GM11168 (cell line): Measurements from ENCODE around the gene GOLGA6L6.
"Not testable (repeated sequence)": the region's sequence is repeated elsewhere in the genome, so short reads cannot be mapped to it uniquely, and the experiment has no call there.

Source experiments
- in situ Hi-C: fragments of 300-500 bp; cut with MboI; formaldehyde crosslinking; loops from one replicate; pipeline ENCODE4 v1.12.0; 2022; ENCODE audit warnings: low sequenced_read_pairs; ENCODE audit not compliant: unreplicated experiment

GOLGA6L6 gene, protein sequence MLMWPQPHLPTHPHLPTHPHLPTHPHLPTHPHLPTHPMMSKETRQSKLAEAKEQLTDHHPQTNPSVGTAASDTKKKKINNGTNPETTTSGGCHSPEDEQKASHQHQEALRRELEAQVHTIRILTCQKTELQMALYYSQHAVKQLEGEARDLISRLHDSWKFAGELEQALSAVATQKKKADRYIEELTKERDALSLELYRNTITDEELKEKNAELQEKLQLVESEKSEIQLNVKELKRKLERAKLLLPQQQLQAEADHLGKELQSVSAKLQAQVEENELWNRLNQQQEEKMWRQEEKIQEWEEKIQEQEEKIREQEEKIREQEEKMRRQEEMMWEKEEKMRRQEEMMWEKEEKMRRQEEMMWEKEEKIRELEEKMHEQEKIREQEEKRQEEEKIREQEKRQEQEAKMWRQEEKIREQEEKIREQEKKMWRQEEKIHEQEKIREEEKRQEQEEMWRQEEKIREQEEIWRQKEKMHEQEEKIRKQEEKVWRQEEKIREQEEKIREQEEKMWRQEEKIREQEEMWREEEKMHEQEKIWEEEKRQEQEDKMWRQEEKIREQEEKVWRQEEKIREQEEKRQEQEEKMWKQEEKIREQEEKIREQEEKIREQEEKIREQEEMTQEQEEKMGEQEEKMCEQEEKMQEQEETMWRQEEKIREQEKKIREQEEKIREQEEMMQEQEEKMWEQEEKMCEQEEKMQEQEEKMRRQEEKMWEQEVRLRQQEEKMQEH

DNA sequence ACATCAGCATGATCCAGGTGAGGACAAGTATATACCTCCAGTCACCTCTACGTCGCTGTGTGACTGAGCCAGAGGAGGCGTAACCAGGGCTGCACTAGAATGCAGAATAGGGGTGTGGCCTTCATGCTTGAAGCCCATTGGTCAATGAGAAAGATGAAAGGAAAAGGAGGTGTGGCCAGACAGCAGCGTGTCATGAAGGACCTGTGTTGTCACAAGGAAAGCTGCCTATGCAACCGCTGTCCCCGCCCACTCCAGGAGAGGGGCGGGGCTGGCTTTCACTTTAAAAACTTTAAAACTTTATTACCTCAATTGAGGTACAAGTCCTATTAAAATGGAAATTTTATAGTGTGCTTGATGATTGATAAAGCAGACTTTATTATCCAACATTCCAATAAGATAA is at the start of gene GOLGA6L6:
Gene GOLGA6L6, minus strand, starts transcription at position 101 of the 400 bp plus-strand sequence. Its CDS starts 91 bp downstream, at position 10.
- in situ Hi-C loops = not testable (repeated sequence)

DNA sequence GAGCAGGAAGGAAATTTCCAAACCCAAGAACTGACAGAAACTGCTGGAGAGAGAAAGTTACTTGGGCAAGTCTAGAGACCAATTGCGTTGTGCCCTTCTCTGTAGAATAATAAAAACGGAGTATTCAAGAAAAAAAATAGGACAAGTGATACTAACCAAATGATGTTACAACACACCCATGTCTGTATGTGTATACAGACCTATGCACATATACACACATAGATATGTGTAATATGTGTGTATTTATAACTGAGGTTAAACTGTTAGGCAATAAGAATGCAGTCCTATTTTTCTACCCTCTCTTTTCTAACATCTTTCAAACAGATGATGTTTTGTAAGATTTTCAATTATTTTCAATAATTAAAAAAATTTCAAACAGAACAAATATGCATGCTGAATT is 48.5 kb upstream of the GOLGA6L6 start:
- in situ Hi-C loops = not testable (repeated sequence)

DNA sequence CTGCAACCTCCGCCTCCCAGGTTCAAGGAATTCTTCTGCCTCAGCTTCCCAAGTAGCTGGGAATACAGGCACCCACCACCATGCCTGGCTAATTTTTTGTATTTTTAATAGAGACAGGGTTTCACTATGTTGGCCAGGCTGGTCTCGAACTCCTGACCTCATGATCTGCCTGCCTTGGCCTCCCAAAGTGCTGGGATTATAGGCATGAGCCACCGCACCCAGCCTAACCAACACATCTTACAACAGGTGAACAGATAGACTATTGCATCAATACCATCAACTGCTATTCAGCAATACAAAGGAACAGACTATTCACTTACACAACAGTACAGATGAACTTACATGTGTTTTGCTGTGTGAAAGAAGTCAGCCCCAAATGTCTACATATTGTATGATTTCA is 45.2 kb upstream of the GOLGA6L6 start:
- in situ Hi-C loops = not testable (repeated sequence)

DNA sequence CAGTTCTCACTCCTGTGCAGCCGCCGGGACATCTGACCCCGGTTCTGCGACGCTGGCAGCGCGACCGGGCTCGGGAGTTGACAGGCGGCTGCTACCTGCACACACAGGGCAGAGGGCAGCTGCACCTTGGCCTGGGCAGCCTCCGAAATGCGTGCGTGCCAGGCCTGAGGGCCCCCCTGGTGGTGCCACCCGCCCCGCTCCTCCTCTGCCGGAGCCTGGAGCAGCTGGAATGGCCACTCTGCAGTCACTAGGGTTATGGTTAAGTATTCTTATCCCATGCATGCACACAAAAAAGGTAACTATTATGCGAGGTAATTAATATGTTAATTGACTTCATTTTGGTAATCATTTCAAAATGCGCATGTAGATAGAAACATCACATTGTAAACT is 41.1 kb upstream of the GOLGA6L6 start:
- in situ Hi-C loops = not testable (repeated sequence)

DNA sequence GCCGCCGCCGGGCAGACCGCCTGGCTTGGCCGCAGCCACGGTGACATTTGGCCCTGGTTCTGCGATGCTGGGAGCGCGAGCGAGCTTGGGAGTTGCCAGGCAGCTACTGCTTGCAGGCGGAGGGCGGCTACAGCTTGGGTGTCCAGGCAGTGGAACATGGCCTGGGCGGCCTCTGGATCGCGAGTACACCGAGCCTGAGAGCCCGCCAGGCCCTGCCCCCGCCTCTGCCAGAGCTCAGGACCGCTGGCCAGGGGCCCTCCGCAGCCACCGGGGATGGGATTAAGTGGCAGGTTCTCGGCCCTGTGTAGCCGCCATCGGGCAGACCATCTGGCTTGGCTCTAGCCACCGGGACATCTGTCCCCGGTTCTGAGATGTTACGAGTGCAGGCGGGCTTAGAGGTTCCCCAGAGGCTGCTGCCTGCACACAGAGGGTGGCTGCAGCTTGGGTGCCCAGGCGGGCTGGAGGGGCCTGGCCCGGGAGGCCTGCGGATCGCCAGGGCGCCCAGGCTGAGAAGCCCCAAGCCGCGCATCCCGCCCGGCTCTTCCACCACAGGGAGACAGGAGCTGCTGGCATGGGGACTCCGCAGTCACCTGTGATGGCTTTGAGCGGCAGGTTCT is 40.6 kb upstream of the GOLGA6L6 start:
- in situ Hi-C loops = not testable (repeated sequence)

DNA sequence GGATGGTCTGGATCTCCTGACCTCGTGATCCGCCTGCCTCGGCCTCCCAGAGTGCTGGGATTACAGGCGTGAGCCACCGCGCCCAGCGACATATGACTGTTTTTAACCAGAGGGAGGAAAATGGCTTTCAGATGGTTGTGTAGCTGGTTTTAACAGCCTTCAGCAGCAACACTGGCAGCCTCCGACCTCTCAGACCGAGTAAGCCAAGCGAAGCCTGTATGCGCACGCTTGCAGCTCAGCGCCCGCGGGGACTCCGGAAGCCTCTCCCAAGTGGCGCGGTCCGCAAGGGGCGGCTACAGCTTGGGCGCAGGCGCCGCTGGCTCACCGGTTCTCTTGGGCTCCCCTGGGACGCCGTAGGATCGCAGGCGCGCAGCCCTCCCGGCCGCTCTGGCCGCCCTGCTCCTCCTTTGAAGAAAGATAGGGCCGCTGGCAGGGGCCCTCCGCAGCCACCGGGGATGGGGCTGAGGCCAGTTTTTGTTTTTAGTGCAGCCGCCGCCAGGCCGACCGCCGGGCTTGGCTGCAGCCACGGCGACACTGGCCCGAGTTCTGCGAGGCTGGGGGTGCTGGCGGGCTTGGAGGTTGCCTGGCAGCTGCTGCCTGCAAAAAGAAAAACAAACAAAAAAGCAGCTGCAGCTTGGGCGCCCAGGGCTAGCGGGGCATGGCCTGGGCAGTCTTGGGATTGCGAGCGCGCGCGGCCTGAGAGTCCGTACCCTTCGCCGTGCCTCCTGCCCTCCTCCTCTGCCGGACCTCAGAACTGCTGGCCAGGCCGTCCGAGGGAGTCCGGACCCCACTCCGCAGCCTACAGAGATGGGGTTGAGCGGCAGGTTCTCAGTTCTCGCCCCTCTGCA is 39.9 kb upstream of the GOLGA6L6 start:
- in situ Hi-C loops = not testable (repeated sequence)

DNA sequence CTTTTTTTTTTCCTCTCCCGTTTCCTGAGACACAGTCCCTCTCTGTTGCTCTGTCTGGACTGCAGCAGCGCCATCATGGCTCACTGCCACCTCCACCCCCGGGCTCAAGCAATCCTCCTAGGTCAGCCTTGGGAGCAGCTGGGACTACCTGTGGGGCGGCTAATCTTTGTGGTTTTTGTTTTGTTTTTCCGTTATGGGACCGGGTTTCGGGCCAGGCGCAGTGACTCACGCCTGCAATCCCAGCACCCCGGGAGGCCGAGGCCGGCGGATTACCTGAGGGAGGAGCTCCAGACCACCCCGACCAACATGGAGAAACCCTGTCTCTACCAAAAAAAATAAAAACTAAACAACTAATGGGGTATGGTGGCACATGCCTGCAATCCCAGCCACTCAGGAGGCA is 38.1 kb upstream of the GOLGA6L6 start:
- in situ Hi-C loops = not testable (repeated sequence)

DNA sequence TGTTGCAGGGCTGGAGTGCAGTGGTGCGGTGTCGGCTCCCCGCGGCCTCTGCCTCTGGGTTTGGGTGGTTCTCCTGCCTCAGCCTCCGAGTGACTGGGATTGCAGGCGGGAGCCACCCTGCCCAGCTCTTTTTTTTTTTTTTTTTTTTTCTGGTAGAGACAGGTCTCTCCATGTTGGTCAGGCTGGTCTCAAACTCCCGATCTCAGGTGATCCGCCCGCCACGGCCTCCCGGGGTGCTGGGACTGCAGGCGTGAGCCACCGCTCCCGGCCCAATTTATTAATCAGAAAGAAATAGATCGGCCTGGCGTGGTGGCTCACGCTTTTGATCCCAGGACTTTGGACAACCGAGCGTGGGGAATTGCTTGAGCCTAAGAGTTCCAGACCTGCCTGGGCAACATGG is 9.7 kb upstream of the GOLGA6L6 start:
- in situ Hi-C loops = not testable (repeated sequence)

DNA sequence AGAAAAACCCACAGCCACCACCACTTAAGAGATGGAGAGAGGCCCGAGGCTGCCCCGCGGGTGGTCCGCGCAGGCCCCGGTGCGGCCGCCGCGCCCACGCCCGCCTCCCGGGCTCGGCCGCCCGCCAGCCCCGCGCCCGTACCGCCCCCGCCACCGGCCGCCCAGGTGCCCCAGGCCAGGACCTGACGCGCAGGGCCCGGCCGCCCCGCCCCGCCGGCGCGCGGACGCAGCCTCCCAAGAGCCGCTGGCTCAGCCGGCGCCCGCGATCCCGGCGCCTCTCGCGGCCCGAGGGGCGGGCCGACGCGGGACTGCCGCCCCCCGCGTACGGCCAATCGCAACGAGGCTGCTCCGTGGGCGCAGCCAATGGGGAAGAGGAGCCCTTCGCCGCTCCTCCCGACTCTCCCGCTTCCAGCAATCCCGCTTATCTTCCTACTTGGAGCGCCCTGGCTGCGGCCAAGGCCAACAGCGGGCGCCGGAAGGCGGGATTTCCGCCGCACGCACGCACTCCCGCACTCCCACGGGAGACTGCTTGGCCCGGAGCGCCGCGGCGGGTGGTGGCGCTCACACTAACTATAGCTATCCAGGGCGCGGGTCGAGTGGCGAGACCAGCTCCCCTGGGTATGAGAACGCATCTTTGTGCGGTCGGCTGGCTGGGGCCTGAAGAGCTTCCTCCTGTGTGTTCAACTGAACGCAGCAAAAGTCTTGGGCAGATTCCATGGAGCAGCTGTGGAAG is 35.5 kb downstream of the GOLGA6L6 start:
- in situ Hi-C loops = not testable (repeated sequence)

DNA sequence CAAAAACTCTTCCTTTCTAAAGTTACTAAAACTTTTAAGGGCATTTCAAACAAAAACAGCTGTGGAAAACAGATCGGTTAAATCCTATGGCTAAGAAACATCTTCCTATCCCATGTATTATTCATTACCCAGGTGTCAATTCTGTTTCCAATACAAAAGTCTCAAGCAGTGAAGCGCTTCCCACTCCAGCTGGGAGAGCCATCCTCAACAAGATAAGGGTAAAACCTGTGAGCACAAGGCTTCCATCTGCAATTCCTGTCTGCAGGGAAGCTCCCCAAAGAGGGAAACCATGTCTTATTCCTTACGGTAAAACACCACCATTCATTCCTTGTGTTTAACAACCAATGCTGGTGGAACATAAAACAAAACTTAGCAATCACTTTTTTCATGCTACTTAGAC is 38.8 kb downstream of the GOLGA6L6 start:
- in situ Hi-C loops = not testable (repeated sequence)

DNA sequence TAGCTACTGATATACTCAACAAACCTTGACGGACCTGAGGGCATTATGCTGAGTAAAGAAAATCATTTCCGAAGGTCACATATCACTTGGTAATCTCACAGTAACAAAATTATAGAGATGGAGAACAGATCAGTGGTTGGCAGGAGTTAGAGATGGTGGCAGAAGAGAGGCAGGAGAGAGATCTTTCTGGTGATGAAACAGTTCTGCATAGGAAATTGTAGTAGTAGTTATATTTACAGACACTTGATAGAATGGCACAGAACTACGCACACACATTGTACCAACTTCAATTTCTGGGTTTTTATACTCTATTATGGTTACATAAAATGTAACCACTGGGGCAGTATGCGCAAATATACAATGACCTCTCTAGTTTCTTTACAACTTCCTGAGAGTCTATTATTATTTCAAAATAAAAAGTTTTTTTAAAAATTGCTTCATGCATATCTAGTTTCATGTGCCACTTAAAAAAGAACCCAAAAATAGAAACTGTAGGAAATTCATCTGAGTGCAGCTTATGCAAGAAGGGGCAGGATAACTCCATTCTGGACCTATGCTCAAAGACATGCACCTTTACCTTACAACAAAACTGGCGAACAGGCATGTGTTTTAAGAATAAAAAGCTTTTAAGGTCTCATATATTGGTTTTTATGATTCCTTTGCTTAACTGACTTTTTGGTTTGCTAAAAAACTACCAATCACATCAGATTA is 39.9 kb downstream of the GOLGA6L6 start:
- in situ Hi-C loops = not testable (repeated sequence)

DNA sequence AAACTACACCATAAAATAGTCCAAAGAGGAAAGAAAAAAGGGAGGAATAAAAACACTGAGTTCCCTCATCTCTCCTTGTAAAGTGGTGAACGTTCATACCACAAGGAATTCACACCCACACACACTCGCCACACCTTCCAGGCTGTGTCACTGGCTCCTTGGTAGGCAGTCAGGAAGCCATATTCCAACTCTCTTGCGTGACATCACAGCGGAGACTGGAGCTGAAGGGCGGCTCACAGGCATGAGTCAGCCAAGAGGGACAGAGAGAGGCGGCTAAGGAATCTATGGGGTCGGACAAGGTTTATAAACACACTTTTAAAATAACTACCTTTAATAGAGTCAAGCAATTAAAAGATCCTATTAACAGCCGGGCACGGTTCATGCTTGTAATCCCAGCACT is 43.8 kb downstream of the GOLGA6L6 start:
- in situ Hi-C loops = not testable (repeated sequence)

DNA sequence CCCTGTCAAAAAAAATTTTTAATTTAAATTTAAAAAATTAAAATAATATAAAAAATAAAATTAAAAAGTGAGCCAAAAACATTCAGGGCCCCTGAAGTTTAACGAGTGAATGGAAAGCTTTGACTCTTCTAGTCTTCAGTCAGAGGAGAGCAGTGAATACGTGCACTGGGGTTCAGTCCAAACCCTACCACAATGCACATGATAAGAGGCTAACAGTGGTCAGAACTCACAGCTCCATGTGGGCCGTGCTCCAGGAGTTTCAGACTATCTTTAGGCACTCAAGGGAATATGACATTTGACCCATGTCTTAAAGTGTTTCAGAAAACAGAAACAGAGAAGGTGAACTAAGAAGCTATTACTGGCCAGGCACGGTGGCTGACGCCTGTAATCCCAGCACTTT is 48.6 kb downstream of the GOLGA6L6 start:
- in situ Hi-C loops = not testable (repeated sequence)

DNA sequence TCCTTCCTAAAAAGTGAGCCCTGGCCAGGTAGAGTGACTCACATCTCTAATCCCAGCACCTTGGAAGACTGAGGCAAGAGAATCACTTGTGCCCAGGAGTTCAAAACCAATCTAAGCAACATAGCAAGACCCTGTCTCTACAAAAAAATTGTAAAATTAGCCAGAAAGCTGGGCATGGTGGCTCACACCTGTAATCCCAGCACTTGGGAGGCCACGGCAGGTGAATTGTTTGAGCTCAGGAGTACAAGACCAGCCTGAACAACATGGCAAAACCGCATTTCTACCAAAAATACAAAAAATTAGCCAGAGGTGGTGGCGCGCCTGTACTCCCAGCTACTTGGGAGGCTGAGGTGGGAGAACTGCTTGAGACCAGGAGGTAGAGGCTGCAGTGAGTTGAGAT is 49.0 kb downstream of the GOLGA6L6 start:
- in situ Hi-C loops = not testable (repeated sequence)

DNA sequence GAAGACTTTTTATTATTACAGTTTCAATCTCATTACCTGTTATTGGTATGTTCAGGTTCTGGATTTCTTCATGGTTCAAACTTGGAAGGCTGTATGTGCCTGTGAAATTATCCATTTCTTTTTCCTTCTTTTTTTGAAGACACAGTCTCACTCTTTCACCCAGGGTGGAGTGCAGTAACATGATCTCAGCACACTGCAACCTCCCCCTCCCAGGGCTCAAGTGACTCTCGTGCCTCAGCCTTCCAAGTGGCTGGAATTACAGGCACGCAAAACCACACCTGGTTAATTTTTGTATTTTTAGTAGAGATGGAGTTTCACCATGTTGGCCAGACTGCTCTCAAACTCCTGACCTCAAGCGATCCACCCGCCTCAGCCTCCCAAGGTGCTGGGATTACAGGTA is 52.3 kb downstream of the GOLGA6L6 start:
- in situ Hi-C loops = not testable (repeated sequence)
